K562 (cell line): Measurements from ENCODE around the gene DCAF12. TPM values are rescaled to one million over a fixed set of nuclear protein-coding genes. Genes with fewer than 3 reads are reported as not detected.

ENCODE experiments used
- ATAC-seq: fragments of 200-7000 bp; cut with Tn5 transposase; 3 replicates; pipeline ENCODE4 v1.9.1; 2020; ENCODE audit warnings: moderate library complexity
- BruUV-seq: library from RNA; stranded (reverse); fragments of 400-500 nt; replicated peaks from 2 replicates; lab custom pipeline; 2021; lab: Mats Ljungman, UMichigan
- CTCF ChIA-PET: fragments of 300-600 bp; formaldehyde crosslinking; extraction: SDS; loops from one replicate; lab custom pipeline; 2021; ENCODE audit warnings: low intra/inter-chr PET ratio; lab: Yijun Ruan, JAX
- POLR2A ChIA-PET: fragments of 300-600, 350-650 bp; sonication (Branson Sonifier 250); formaldehyde crosslinking; extraction: SDS; loops from one replicate; lab custom pipeline; 2021; ENCODE audit warnings: antibody characterized with exemption, inconsistent platforms; lab: Yijun Ruan, JAX
- DNase-seq, 4 experiments: peaks; one replicate each; pipeline versions ENCODE4 v3.0.0 to v3.0.0-alpha.2; 2011 to 2018; ENCODE audit warnings: low spot score in 3 of 4, mixed read lengths in 3 of 4; ENCODE audit errors: extremely low read depth in 1 of 4
- FAIRE-seq: peaks from 2 replicates; lab custom pipeline; 2011; peaks lifted over from hg19 to GRCh38; lab: Jason Lieb, UNC
- H2AFZ ChIP-seq: 2 replicates; pipeline ENCODE4 v1.6.0; 2011; ENCODE audit warnings: low read depth, low read length, control low read depth, inconsistent platforms
- H3K27ac ChIP-seq: fragments of 200-600 bp; 3 replicates; pipeline ENCODE4 v1.8.0; 2011; ENCODE audit warnings: low read depth, mild to moderate bottlenecking, control low read depth, inconsistent platforms, low read length, moderate library complexity, mixed read lengths; ENCODE audit errors: extremely low read depth
- H3K27me3 ChIP-seq, 2 experiments: fragments of 300-600 bp in 1 of 2; 2 replicates in 1 of 2; 3 replicates in 1 of 2; pipeline versions ENCODE4 v1.6.0 to v1.8.0; 2011; ENCODE audit warnings: inconsistent platforms in 2 of 2, low read length in 2 of 2, mild to moderate bottlenecking in 1 of 2, mixed read lengths in 1 of 2, moderate library complexity in 1 of 2; ENCODE audit not compliant: control insufficient read depth in 2 of 2, insufficient read depth in 2 of 2
- H3K36me3 ChIP-seq: fragments of 300-600 bp; 3 replicates; pipeline ENCODE4 v1.8.0; 2011; ENCODE audit warnings: mild to moderate bottlenecking, low read length, inconsistent platforms; ENCODE audit not compliant: control insufficient read depth, insufficient read depth
- H3K4me1 ChIP-seq, 2 experiments: fragments of 200-600 bp in 1 of 2; replicated peaks in 1 of 2; 2 replicates in 1 of 2; 3 replicates in 1 of 2; pipeline versions ENCODE4 v1.5.1 to v1.8.0; 2011; ENCODE audit warnings: inconsistent platforms in 2 of 2, low read length in 2 of 2, mild to moderate bottlenecking in 1 of 2, mixed read lengths in 1 of 2, moderate library complexity in 1 of 2; ENCODE audit not compliant: control insufficient read depth in 2 of 2, insufficient read depth in 2 of 2
- H3K4me2 ChIP-seq: 2 replicates; pipeline ENCODE4 v1.6.1; 2011; ENCODE audit warnings: low read length, control low read depth, inconsistent platforms, mixed read lengths; ENCODE audit not compliant: insufficient read depth
- H3K4me3 ChIP-seq: fragments of 200-600 bp; sonication (generic), shearing (Covaris generic); 2 replicates; pipeline ENCODE4 v1.5.1; 2016; ENCODE audit warnings: control low read depth, inconsistent platforms
- H3K79me2 ChIP-seq: fragments of 200-600 bp; 3 replicates; pipeline ENCODE4 v1.8.0; 2011; ENCODE audit warnings: low read length, inconsistent platforms; ENCODE audit not compliant: control insufficient read depth, insufficient read depth
- H3K9ac ChIP-seq, 2 experiments: 2 replicates each; pipeline versions ENCODE4 v1.6.0 to v1.6.1; 2011; ENCODE audit warnings: low read depth in 2 of 2, low read length in 2 of 2, control low read depth in 1 of 2, inconsistent platforms in 1 of 2, mild to moderate bottlenecking in 1 of 2, mixed read lengths in 1 of 2; ENCODE audit not compliant: insufficient read depth in 1 of 2
- H3K9me1 ChIP-seq: one replicate; pipeline ENCODE4 v1.6.0; 2011; ENCODE audit warnings: inconsistent platforms, mild to moderate bottlenecking, low read length, moderate library complexity; ENCODE audit not compliant: control insufficient read depth, insufficient read depth
- H3K9me3 ChIP-seq: replicated peaks from 2 replicates; pipeline ENCODE4 v1.5.1; 2011; ENCODE audit warnings: low read depth, low read length, inconsistent platforms; ENCODE audit not compliant: control insufficient read depth, insufficient read depth
- H4K20me1 ChIP-seq: replicated peaks from 2 replicates; pipeline ENCODE4 v1.6.1; 2011; ENCODE audit warnings: low read length, inconsistent platforms, mixed read lengths; ENCODE audit not compliant: control insufficient read depth, insufficient read depth
- NCOA2 ChIP-seq, 2 experiments: fragments of 450-650 bp; IDR thresholded peaks; 2 replicates each; pipeline ENCODE4 v1.6.1; 2018; ENCODE audit warnings: mild to moderate bottlenecking in 2 of 2, moderate library complexity in 1 of 2; ENCODE audit not compliant: partially characterized antibody in 2 of 2
- NR2C2 ChIP-seq, 2 experiments: fragments of 200-800 bp in 1 of 2; sonication (Bioruptor generic) in 1 of 2; sonication (generic) in 1 of 2; formaldehyde crosslinking in 1 of 2; IDR thresholded peaks; 2 replicates each; pipeline versions ENCODE4 v1.6.1 to v1.8.0; 2016 to 2022; ENCODE audit warnings: mild to moderate bottlenecking in 1 of 2, missing compliant biosample characterization in 1 of 2, missing genetic modification characterization in 1 of 2, missing genetic modification reagents in 1 of 2
- ZEB2 ChIP-seq: fragments of 450-650 bp; IDR thresholded peaks from 2 replicates; pipeline ENCODE4 v1.6.1; 2016
- ZNF124 ChIP-seq: sonication (generic); formaldehyde crosslinking; IDR thresholded peaks from 2 replicates; pipeline ENCODE4 v1.8.1; 2022; ENCODE audit warnings: missing genetic modification reagents
- ZNF699 ChIP-seq: fragments of 250-450 bp; sonication (Bioruptor Pico); IDR thresholded peaks from 2 replicates; pipeline ENCODE4 v1.8.0; 2021; ENCODE audit warnings: mild to moderate bottlenecking, moderate library complexity; ENCODE audit not compliant: insufficient replicate concordance
- in situ Hi-C: fragments of 300-500 bp; cut with MboI; formaldehyde crosslinking; loops from 4 replicates; pipeline ENCODE4 v1.15.0; 2018; ENCODE audit warnings: inconsistent platforms, mixed read lengths
- intact Hi-C: fragments of 100-400 bp; cut with micrococcal nuclease; formaldehyde crosslinking; loops from 2 replicates; pipeline ENCODE4 v1.14.2; 2022
- polyA plus RNA-seq, 8 experiments: library from polyadenylated mRNA; depleted of rRNA in 4 of 8; stranded (reverse) in 5 of 8; unstranded in 3 of 8; fragments of >200 nt; fragmentation: Nextera tagmentation in 2 of 8; fragmentation: Illumina TruSeq in 1 of 8; extraction: Ambion mirVana in 2 of 8; extraction: Trizol in 1 of 8; gene quantifications; 2 replicates each; pipeline versions ENCODE4 v1.2.1 to v1.2.3, GENCODE V29; 2011 to 2014; ENCODE audit warnings: inconsistent platforms in 1 of 8, missing spikeins in 1 of 8
- total RNA-seq, 7 experiments: library from RNA; depleted of rRNA in 6 of 7; stranded (reverse); fragments of >200 nt in 6 of 7; fragmentation: Illumina TruSeq in 2 of 7; extraction: Trizol in 2 of 7; gene quantifications; 2 replicates each; pipeline versions ENCODE4 v1.2.1 to v1.2.3, GENCODE V29; 2011 to 2021; ENCODE audit warnings: low replicate concordance in 1 of 7
- TF ChIP-seq, protein P1 (sequence below): fragments of 450-650 bp; IDR thresholded peaks from 2 replicates; pipeline ENCODE4 v1.7.0; 2016; ENCODE audit warnings: borderline replicate concordance
- TF ChIP-seq, protein P2 (sequence below): sonication (generic); formaldehyde crosslinking; IDR thresholded peaks from 2 replicates; pipeline ENCODE4 v1.8.0; 2022; ENCODE audit warnings: mild to moderate bottlenecking, low read depth, missing genetic modification reagents
- TF ChIP-seq, protein P3 (sequence below): fragments of 450-650 bp; conservative IDR thresholded peaks from 2 replicates; pipeline ENCODE4 v1.6.1; 2016; ENCODE audit warnings: missing genetic modification characterization, low read depth, mild to moderate bottlenecking, control low read depth, missing compliant biosample characterization

The DCAF12 gene
- total and polyA plus RNA-seq, 9 of the 15 experiments (the other 6 are each of a cell fraction or from before 2014, with no cell fraction given): 10.9 to 59.6 (median 30.8) TPM

DNA sequence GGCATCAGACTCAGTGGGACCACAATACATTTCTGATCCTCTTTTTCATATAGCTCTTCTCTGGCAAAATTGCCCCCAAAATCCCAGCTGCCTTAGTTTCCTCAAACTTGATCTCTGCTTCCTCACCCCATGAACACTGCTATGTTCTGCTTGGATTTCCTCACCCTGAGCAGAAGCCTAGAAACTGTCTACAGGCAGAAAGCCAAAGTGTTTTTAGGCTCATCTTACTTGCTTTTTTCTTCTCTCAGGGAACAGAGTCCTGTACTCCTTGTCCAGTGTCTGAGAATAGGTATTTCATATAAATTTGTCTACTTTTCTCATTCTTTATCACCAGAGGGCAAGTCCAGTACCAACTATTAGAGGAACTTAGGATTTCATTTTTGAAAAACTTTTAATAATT lies 30.8 kb upstream of the DCAF12 start:
- Histone ChIP-seq H3K27ac (peak overlapping the region; percentile 73; the same call in 2 of the 3 replicates), H3K4me2 (no peak overlapping the region), H3K36me3 (no peaks in the 10 kb centered on the region), H4K20me1 (no peaks in the 10 kb centered on the region), H3K4me1 (peaks cover 7 to 21% of the 10 kb centered on the region in 2 experiments), H3K4me3 (no peak overlapping the region), H3K9me3 (no peaks in the 10 kb centered on the region), H3K9me1 (no peaks in the 10 kb centered on the region), H3K27me3 (no peaks in the 10 kb centered on the region), H2AFZ (peak overlapping the region; percentile 64), H3K9ac (peak overlapping the region in 1 of 2 experiments; percentile 62; a peak in 1 of 4 replicates), H3K79me2 (no peaks in the 10 kb centered on the region)
- in situ Hi-C loops (no loop called here), intact Hi-C loops (no loop called here)
- POLR2A ChIA-PET: interaction anchor here (1.4 kb wide), 1 partner anchor 22 kb away, joined by 4 read pairs; the partner anchor contains the start of gene UBAP1
- TF ChIP-seq ZNF699 (no peak), ZNF124 (no peak), NCOA2 (IDR thresholded peaks at IDR 0.05; ENCODE audit: partially characterized antibody in 2 of 2) (no peak), ZEB2 (no peak), NR2C2 (CRISPR knock-in tag; IDR thresholded peaks at IDR 0.05) (no peak), NR2C2 (tag; IDR thresholded peaks at IDR 0.05) (no peak)
- TF ChIP-seq, protein P1, sequence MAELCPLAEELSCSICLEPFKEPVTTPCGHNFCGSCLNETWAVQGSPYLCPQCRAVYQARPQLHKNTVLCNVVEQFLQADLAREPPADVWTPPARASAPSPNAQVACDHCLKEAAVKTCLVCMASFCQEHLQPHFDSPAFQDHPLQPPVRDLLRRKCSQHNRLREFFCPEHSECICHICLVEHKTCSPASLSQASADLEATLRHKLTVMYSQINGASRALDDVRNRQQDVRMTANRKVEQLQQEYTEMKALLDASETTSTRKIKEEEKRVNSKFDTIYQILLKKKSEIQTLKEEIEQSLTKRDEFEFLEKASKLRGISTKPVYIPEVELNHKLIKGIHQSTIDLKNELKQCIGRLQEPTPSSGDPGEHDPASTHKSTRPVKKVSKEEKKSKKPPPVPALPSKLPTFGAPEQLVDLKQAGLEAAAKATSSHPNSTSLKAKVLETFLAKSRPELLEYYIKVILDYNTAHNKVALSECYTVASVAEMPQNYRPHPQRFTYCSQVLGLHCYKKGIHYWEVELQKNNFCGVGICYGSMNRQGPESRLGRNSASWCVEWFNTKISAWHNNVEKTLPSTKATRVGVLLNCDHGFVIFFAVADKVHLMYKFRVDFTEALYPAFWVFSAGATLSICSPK: no peak
- TF ChIP-seq, protein P2, sequence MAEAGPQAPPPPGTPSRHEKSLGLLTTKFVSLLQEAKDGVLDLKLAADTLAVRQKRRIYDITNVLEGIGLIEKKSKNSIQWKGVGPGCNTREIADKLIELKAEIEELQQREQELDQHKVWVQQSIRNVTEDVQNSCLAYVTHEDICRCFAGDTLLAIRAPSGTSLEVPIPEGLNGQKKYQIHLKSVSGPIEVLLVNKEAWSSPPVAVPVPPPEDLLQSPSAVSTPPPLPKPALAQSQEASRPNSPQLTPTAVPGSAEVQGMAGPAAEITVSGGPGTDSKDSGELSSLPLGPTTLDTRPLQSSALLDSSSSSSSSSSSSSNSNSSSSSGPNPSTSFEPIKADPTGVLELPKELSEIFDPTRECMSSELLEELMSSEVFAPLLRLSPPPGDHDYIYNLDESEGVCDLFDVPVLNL: no peak
- TF ChIP-seq, protein P3, sequence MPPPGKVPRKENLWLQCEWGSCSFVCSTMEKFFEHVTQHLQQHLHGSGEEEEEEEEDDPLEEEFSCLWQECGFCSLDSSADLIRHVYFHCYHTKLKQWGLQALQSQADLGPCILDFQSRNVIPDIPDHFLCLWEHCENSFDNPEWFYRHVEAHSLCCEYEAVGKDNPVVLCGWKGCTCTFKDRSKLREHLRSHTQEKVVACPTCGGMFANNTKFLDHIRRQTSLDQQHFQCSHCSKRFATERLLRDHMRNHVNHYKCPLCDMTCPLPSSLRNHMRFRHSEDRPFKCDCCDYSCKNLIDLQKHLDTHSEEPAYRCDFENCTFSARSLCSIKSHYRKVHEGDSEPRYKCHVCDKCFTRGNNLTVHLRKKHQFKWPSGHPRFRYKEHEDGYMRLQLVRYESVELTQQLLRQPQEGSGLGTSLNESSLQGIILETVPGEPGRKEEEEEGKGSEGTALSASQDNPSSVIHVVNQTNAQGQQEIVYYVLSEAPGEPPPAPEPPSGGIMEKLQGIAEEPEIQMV (tag): no peak
- no TSS peak for BruUV-seq
- DNase-seq (no peak), ATAC-seq (no peak), FAIRE-seq (no peak)
- CTCF ChIA-PET: no interaction called here
